Mesenchymal stem cell (in vitro differentiated cells and primary cell): ENCODE results near the gene RNF144A.
A peak's percentile ranks its signal among the peaks of the same experiment; 100 is the strongest.

Experiments used
- DNase-seq: peaks from one replicate; pipeline ENCODE4 v3.0.0-alpha.2; 2013
- H2AFZ ChIP-seq: one replicate; pipeline ENCODE4 v1.6.1; 2013; ENCODE audit warnings: low read depth, mild to moderate bottlenecking, control low read depth, inconsistent platforms, low read length, moderate library complexity
- H2AK5ac ChIP-seq: 2 replicates; pipeline ENCODE4 v1.6.1; 2013; ENCODE audit warnings: low read length, moderate library complexity, mild to moderate bottlenecking, inconsistent platforms; ENCODE audit not compliant: severe bottlenecking
- H2BK120ac ChIP-seq: one replicate; pipeline ENCODE4 v1.6.1; 2013; ENCODE audit warnings: low read depth, mild to moderate bottlenecking, inconsistent platforms, low read length, moderate library complexity
- H2BK12ac ChIP-seq, 2 experiments: one replicate each; pipeline ENCODE4 v1.6.1; 2013; ENCODE audit warnings: inconsistent platforms in 2 of 2, low read length in 2 of 2, mild to moderate bottlenecking in 2 of 2, moderate library complexity in 2 of 2, control low read depth in 1 of 2
- H2BK15ac ChIP-seq: one replicate; pipeline ENCODE4 v1.6.1; 2013; ENCODE audit warnings: mild to moderate bottlenecking, low read depth, inconsistent platforms; ENCODE audit not compliant: poor library complexity, severe bottlenecking
- H2BK5ac ChIP-seq: 2 replicates; pipeline ENCODE4 v1.6.1; 2013; ENCODE audit warnings: low read depth, mild to moderate bottlenecking, low read length, control low read depth, inconsistent platforms; ENCODE audit not compliant: poor library complexity, severe bottlenecking
- H3K14ac ChIP-seq, 2 experiments: one replicate each; pipeline ENCODE4 v1.6.1; 2013; ENCODE audit warnings: inconsistent platforms in 2 of 2, low read length in 2 of 2, control low read depth in 1 of 2, mild to moderate bottlenecking in 1 of 2, moderate library complexity in 1 of 2
- H3K18ac ChIP-seq, 2 experiments: one replicate each; pipeline ENCODE4 v1.6.1; 2013; ENCODE audit warnings: inconsistent platforms in 2 of 2, low read length in 2 of 2, control low read depth in 1 of 2, low read depth in 1 of 2, mild to moderate bottlenecking in 1 of 2
- H3K23ac ChIP-seq, 2 experiments: one replicate each; pipeline ENCODE4 v1.6.1; 2013; ENCODE audit warnings: inconsistent platforms in 2 of 2, low read length in 2 of 2, mild to moderate bottlenecking in 2 of 2, moderate library complexity in 2 of 2, control low read depth in 1 of 2
- H3K27ac ChIP-seq: 2 replicates; pipeline ENCODE4 v1.5.1; 2013; ENCODE audit warnings: mild to moderate bottlenecking, moderate library complexity, low read length, control low read depth, inconsistent platforms; ENCODE audit not compliant: poor library complexity, severe bottlenecking
- H3K27me3 ChIP-seq, 2 experiments: 2 replicates each; pipeline versions ENCODE4 v1.6.1 to v1.7.0; 2013; ENCODE audit warnings: low read length in 2 of 2, mild to moderate bottlenecking in 2 of 2, moderate library complexity in 2 of 2, control low read depth in 1 of 2, inconsistent platforms in 1 of 2; ENCODE audit not compliant: control insufficient read depth in 1 of 2, insufficient read depth in 1 of 2
- H3K36me3 ChIP-seq, 2 experiments: 2 replicates each; pipeline versions ENCODE4 v1.6.1 to v1.7.0; 2013; ENCODE audit warnings: low read length in 2 of 2, control low read depth in 1 of 2, inconsistent platforms in 1 of 2, low read depth in 1 of 2, mild to moderate bottlenecking in 1 of 2; ENCODE audit not compliant: insufficient read depth in 2 of 2, control insufficient read depth in 1 of 2
- H3K4ac ChIP-seq, 2 experiments: one replicate each; pipeline ENCODE4 v1.6.1; 2013; ENCODE audit warnings: inconsistent platforms in 2 of 2, low read length in 2 of 2, mild to moderate bottlenecking in 2 of 2, moderate library complexity in 2 of 2, control low read depth in 1 of 2, low read depth in 1 of 2
- H3K4me1 ChIP-seq: 2 replicates; pipeline ENCODE4 v1.6.1; 2013; ENCODE audit warnings: low read depth, low read length, control low read depth; ENCODE audit not compliant: control insufficient read depth, insufficient read depth
- H3K4me2 ChIP-seq: 2 replicates; pipeline ENCODE4 v1.6.1; 2013; ENCODE audit warnings: low read length, mild to moderate bottlenecking, inconsistent platforms; ENCODE audit not compliant: poor library complexity, severe bottlenecking
- H3K4me3 ChIP-seq, 2 experiments: 2 replicates each; pipeline versions ENCODE4 v1.5.1 to v1.7.0; 2013; ENCODE audit warnings: low read length in 2 of 2, mild to moderate bottlenecking in 2 of 2, control low read depth in 1 of 2, low read depth in 1 of 2; ENCODE audit not compliant: insufficient read depth in 1 of 2
- H3K79me1 ChIP-seq: replicated peaks from 2 replicates; pipeline ENCODE4 v1.6.1; 2013; ENCODE audit warnings: mild to moderate bottlenecking, control low read depth, low read length, inconsistent platforms; ENCODE audit not compliant: poor library complexity, severe bottlenecking
- H3K9ac ChIP-seq: 2 replicates; pipeline ENCODE4 v1.7.0; 2013; ENCODE audit warnings: mild to moderate bottlenecking, low read length, moderate library complexity
- H3K9me3 ChIP-seq: 2 replicates; pipeline ENCODE4 v1.7.0; 2013; ENCODE audit warnings: mild to moderate bottlenecking, low read length; ENCODE audit not compliant: control insufficient read depth
- H4K8ac ChIP-seq: one replicate; pipeline ENCODE4 v1.6.1; 2013; ENCODE audit warnings: inconsistent platforms, mild to moderate bottlenecking, low read length, moderate library complexity
- H4K91ac ChIP-seq: one replicate; pipeline ENCODE4 v1.6.1; 2013; ENCODE audit warnings: mild to moderate bottlenecking, low read length, inconsistent platforms
- WGBS: methylation state at CpG from one replicate; pipeline ENCODE4 v1.1.7; 2013; ENCODE audit warnings: mixed read lengths; 5-methylcytosine and 5-hydroxymethylcytosine counted together

The RNF144A gene

GRCh38 chr2:7033136-7033960 is 116.1 kb downstream of the RNF144A start:
- H3K4ac ChIP-seq = no peak overlapping the region
- DNase-seq = no peak
- no peak overlapping the region for H3K27ac ChIP-seq
- H3K36me3 ChIP-seq = peaks cover 0 to 75% of the 10 kb centered on the region in 2 experiments
- H3K4me2 ChIP-seq = no peak overlapping the region
- H3K4me1 ChIP-seq = peaks cover 5% of the 10 kb centered on the region
- H3K79me1 ChIP-seq = no peaks in the 10 kb centered on the region
- H4K91ac ChIP-seq = no peak overlapping the region
- no peak overlapping the region for H2AFZ ChIP-seq
- H4K8ac ChIP-seq = no peak overlapping the region
- H2BK120ac ChIP-seq = no peak overlapping the region
- no peaks in the 10 kb centered on the region for H3K9me3 ChIP-seq
- H2BK12ac ChIP-seq = no peak overlapping the region
- H3K23ac ChIP-seq = no peak overlapping the region
- WGBS = 97% methylated on average over 20 of the region's 20 CpGs
- H3K9ac ChIP-seq = no peak overlapping the region
- no peak overlapping the region for H2AK5ac ChIP-seq
- no peak overlapping the region for H3K4me3 ChIP-seq
- no peaks in the 10 kb centered on the region for H3K27me3 ChIP-seq
- no peak overlapping the region for H3K14ac ChIP-seq
- no peak overlapping the region for H2BK5ac ChIP-seq
- no peak overlapping the region for H2BK15ac ChIP-seq
- H3K18ac ChIP-seq = no peak overlapping the region

- no peak overlapping the region for H2BK15ac ChIP-seq
- H2AK5ac ChIP-seq = no peak overlapping the region
- no peak overlapping the region for H3K4ac ChIP-seq
- H3K23ac ChIP-seq = no peak overlapping the region
- peaks cover 0 to 68% of the 10 kb centered on the region in 2 experiments for H3K36me3 ChIP-seq
- DNase-seq = no peak
- peaks cover 5% of the 10 kb centered on the region for H3K4me1 ChIP-seq
- no peak overlapping the region for H3K4me2 ChIP-seq
- no peak overlapping the region for H2BK12ac ChIP-seq
- H4K91ac ChIP-seq = no peak overlapping the region
- H3K27me3 ChIP-seq = no peaks in the 10 kb centered on the region
- no peaks in the 10 kb centered on the region for H3K9me3 ChIP-seq
- no peak overlapping the region for H3K27ac ChIP-seq
- no peak overlapping the region for H3K14ac ChIP-seq
- 83% methylated on average over 13 of the region's 14 CpGs for WGBS
- H3K9ac ChIP-seq = no peak overlapping the region
- no peak overlapping the region for H2BK5ac ChIP-seq
- H3K4me3 ChIP-seq = no peak overlapping the region
- H4K8ac ChIP-seq = no peak overlapping the region
- H2AFZ ChIP-seq = no peak overlapping the region
- no peaks in the 10 kb centered on the region for H3K79me1 ChIP-seq
- H3K18ac ChIP-seq = no peak overlapping the region
- H2BK120ac ChIP-seq = no peak overlapping the region
These were observed 117.1 kb downstream of the RNF144A start for GRCh38 chr2:7034303-7034702.

- H3K9ac ChIP-seq = no peak overlapping the region
- H3K27ac ChIP-seq = no peak overlapping the region
- H2AFZ ChIP-seq = no peak overlapping the region
- H3K36me3 ChIP-seq = peaks cover 0 to 62% of the 10 kb centered on the region in 2 experiments
- H3K4me3 ChIP-seq = no peak overlapping the region
- H4K91ac ChIP-seq = no peak overlapping the region
- H3K4me1 ChIP-seq = peaks cover 5% of the 10 kb centered on the region
- H3K9me3 ChIP-seq = no peaks in the 10 kb centered on the region
- H3K27me3 ChIP-seq = no peaks in the 10 kb centered on the region
- no peak for DNase-seq
- H3K14ac ChIP-seq = no peak overlapping the region
- no peak overlapping the region for H2BK15ac ChIP-seq
- H3K23ac ChIP-seq = no peak overlapping the region
- no peak overlapping the region for H4K8ac ChIP-seq
- no peak overlapping the region for H3K18ac ChIP-seq
- H3K4me2 ChIP-seq = no peak overlapping the region
- H2BK12ac ChIP-seq = no peak overlapping the region
- WGBS = 97% methylated on average over 13 of the region's 13 CpGs
- H3K79me1 ChIP-seq = no peaks in the 10 kb centered on the region
- no peak overlapping the region for H3K4ac ChIP-seq
- no peak overlapping the region for H2BK120ac ChIP-seq
- H2BK5ac ChIP-seq = no peak overlapping the region
- H2AK5ac ChIP-seq = no peak overlapping the region
These were observed 118.7 kb downstream of the RNF144A start for GRCh38 chr2:7035884-7036283.

- Histone ChIP-seq H4K91ac (no peak overlapping the region), H3K27ac (no peak overlapping the region), H3K4ac (no peak overlapping the region), H2BK5ac (no peak overlapping the region), H4K8ac (no peak overlapping the region), H2BK120ac (no peak overlapping the region), H2BK12ac (no peak overlapping the region), H3K14ac (no peak overlapping the region), H2AFZ (no peak overlapping the region), H2BK15ac (no peak overlapping the region), H2AK5ac (no peak overlapping the region), H3K36me3 (peaks cover 0 to 51% of the 10 kb centered on the region in 2 experiments), H3K9me3 (no peaks in the 10 kb centered on the region), H3K9ac (no peak overlapping the region), H3K4me2 (no peak overlapping the region), H3K18ac (no peak overlapping the region), H3K27me3 (no peaks in the 10 kb centered on the region), H3K23ac (no peak overlapping the region), H3K4me3 (no peak overlapping the region), H3K79me1 (no peaks in the 10 kb centered on the region), H3K4me1 (peaks cover 1% of the 10 kb centered on the region)
- 80% methylated on average over 17 of the region's 18 CpGs for WGBS
- DNase-seq = peak; percentile 63
These were observed 120.4 kb downstream of the RNF144A start for GRCh38 chr2:7037340-7038333.
